Stimulated activated CD4-positive, alpha-beta T cell treated with anti-CD3 and anti-CD28 coated beads, Interleukin-12 subunit alpha, Interleukin-12 subunit beta, amount 100 ng/mL, for 48 hours (primary cell): Measurements from ENCODE around the gene PPP2R3B.
"Not testable (repeated sequence)": the region's sequence is repeated elsewhere in the genome, so short reads cannot be mapped to it uniquely, and the experiment has no call there.

Experiments used
- DNase-seq, 3 donors: peaks; one replicate each; pipeline ENCODE4 v3.0.0-alpha.2; 2020; ENCODE audit warnings: low read depth in 2 of 3, low spot score in 1 of 3

The PPP2R3B gene

DNA sequence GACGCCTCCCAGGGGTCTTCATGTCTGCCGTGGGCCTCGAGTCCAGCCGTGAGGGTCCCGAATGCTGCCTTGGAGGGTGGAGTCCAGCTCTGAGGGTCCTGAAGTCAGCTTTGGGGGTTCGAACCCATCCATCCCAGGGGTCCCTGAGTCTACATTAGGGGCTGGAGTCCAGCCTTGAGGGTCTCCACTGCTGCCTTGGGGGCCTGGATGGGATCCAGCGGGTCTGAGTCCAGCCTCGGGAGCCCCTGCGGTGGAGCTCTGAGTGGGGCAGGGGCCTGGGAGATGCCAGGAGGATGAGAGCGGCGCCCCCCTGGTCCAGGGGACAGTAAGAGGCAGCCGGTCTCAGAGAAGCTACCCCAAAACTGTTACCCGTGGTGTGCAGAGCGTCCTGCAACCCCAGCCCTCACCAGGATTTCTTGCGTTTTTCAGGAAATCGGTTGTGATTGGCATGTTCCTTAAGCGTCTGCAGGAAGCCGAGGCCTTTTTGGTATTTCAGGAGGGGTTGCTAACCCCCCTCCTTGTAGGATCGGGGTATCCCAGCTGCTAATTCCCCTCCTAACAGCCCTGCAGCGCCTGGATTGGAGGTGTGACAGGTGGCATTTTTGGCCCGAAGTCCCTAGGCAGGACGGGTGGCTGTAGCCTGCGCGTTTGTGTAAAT lies 66.5 kb downstream of the PPP2R3B start:
- no peak for DNase-seq

DNA sequence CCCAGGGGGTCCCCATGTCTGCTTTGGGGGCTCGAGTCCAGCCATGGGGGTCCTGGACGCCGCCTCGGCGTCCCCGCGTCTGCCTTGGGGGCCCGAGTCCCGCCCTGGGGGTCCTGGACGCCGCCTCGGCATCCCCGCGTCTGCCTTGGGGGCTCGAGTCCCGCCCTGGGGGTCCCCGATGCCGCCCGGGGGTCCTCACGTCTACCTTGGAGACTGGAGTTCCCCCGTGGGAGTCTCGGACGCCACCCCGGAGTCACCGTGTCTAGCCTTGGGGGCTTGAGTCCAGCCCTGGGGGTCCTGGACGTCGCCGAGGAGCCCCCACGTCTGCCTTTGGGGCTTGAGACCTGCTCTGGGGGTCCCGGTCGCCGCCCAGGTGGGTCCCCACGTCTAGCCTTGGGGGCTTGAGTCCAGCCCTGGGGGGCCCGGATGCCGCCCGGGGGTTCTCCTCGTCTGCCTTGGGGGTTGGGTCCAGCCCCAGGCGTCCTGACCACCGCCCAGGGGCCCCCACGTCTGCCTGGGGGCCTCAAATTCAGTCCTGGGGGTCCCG lies 67.1 kb downstream of the PPP2R3B start:
- no peak for DNase-seq

DNA sequence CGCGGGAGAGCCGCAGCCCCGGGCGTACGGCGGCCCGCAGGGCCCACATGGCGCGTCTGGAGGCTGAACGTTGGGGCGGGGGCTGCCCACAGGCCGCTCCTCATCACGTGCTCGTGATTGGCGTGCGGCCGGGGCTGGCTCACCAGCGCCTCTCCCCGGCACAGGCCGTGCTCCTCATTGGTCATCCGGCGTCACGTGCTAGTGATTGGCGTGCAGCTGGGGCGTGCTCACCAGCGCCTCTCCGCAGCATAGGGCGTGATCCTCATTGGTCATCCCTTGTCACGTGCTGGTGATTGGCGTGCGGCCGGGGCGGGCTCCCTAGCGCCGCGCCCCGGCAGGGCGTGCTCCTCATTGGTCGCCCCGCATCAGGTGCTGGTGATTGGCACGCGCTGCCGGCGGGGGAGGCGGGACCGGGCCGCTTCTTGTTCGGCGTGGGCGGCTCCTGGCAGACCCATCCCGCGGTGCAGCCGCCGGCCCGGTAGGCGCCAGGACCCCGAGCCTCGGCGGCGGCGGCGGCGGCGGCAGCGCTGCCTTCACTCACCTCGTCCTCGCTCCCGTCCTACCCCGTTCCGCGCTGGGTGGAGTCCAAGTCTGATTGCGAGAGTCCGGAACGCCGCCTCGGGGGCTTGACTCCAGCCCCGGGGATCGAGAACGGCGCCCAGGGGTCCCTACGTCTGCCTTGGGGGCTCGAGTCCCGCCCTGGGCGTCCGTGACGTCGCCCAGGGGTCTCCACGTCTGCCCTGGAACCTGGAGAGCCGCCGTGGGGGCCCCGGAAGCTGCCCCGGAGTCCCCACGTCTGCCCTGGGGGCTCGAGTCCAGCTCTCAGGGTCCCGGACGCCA lies 67.7 kb downstream of the PPP2R3B start, which contains the start of gene GTPBP6:
Gene GTPBP6 (minus strand): TSS at position 58 of the 840 bp plus-strand sequence. CDS start 9 bp downstream, at position 49.
- DNase-seq, result peak; percentile 97 to 98 (median 97)

DNA sequence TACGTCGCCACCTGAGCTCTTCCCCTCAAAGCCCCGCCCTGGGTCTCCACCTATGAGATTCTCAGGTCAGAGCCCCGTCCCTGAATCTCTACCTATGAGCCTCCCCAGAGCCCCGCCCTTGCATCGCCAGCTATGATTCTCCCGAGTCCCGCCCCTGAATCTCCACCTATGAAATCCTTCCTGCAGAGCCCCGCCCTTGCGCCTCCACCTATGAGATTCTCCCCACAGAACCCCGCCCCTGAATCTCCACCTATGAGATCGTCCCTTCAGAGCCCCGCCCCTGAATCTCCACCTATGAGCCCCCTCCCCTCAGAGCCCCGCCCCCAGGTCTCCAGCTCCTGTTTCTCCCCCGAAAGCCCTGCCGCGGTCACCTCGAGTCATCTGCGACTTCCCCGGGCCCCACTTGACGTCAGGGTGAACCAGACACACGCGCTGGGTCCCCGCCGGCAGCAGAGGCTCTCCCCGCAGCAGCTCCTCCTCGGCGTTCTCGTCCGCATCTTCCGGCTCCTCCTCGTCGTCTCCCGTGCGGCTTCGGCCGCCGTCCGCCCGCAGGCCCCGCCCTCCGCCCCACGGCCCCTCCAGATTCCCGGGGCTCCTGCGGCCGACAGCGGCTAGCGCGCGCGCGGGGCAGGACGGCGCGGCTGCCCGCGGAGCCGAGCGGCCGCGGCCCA lies 68.5 kb downstream of the PPP2R3B start:
- peak; percentile 96 to 99 (median 98) for DNase-seq

DNA sequence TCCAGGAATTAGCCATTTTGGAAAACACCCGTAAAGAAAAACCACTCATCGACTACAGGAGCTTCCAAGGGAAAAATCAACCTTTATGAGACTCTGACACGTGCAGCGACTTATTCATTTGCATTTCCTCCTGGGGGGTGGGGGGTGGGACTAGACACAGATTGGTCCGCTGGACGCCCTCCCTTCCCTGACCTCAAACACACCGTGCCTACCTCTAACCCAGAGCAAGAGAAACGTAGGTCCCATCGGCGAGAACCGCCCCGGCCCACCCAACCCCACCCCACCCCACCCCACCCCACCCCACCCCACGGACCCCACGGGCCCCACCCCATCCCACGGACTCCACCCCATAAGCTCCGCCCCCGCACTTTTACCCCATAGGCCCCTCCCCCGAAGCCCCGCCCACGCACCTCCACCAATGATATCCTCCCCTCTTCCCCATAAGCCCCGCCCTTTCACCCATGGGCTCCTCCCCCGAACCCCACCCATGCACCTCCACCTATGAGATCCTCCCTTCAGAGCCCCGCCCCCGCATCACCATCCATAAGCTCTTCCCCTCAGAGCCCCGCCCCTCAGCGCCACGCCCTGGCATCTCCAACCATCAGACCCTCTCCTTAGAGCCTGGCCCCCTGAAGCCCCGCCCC lies 69.2 kb downstream of the PPP2R3B start:
- DNase-seq, result peak in 1 of 3 donors; percentile 95

DNA sequence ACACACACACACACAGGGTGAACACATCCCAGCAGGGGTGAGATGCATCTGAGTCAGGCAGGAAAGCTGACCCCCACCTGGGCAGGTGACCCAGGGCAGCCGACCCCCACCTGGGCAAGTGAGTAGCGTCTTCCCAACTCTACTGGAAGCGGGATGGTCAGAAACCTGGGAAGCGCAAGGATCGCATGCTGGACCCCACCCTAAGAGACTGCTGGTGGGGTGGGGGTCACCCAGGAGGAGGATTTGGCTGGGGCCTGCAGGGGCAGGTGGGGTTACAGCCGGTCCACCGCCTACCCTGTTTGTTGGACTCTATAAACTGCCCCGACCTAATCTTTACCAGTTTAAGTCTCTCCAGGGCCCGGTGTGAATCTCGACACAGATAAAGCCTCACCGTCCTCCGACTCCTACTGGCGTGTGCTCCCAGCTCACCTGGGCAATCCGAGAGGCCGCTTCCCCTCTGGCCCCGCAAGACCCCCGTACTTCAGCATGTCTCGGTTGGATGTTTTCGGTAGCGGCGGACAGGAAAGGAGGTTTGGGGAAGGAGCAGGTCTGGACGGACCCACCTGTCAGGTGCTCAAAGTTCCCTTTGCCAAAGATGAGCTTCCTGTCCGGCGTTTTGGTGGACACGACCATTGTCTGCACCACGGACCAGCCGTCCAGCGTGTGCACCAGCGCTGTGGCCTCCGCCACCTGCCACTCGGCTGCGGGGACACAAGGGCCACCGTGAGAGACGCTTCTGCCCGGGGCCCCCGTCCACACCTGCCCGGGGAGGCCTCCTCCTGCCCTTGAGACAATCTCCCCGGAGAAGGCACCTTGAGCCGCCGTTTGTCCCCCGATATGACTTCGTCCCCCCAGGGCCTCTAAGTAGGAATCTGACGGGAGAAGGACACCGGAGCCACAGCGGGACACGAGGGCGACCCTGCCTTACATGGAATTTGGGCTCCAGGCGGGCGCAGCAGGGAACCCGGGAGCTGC lies 70.1 kb downstream of the PPP2R3B start:
- no peak for DNase-seq

DNA sequence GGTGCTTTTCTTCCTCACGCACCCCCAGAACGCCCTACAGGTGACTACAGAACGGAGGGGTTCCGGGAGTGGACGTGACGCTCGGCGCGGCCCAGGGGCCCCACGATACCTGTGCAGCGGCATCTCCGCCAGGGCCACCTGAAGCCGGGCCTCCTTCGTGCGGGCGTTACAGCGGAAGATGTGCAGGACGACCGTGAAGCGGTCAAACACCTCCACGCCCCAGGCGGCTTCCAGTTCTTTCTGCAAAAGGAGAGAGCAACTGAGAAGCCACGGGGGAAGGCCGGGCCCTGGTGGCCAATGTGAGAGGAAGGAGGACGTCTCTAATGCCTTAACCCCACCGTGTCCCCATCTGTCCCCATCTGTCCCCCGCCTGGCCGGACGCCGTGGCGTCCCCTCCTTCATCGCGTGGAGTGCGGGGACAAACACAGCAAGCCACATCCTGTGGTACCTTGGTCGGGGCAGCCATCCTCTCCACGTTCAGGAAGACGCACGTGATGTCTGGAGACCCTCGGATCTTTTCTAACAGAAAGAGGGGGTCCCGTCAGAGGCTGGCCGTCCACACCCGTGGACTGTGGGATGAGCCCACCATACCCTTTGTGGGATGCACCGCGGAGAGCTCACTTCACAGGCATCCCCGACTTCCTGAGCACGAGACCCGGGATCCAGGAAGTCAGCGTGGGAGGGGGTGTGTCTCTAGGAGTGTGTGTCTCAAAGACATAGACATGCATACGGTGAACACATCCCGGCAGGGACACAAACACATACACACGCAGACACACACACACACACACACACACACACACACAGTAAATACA lies 71.7 kb downstream of the PPP2R3B start:
- DNase-seq, result no peak

DNA sequence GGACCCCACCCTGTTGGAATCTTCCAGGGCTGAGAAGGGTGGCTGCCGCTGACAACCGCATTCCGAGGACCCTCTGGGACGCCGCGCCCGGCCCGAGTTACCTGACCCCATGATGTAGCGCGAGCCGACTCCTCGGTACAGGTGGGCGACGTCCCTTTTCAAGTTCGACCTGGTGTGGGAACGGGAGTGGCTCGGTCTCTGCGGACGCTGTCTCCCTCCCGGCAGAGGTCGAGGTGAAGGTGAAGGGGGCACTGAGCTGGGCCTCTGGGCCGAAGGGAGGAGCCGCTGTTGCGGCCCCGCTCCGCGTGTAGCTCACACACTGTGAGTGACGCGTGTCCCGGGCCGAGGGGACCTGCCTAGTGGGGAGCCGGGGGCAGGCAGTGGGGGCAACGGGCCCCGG lies 72.7 kb downstream of the PPP2R3B start:
- no peak for DNase-seq

DNA sequence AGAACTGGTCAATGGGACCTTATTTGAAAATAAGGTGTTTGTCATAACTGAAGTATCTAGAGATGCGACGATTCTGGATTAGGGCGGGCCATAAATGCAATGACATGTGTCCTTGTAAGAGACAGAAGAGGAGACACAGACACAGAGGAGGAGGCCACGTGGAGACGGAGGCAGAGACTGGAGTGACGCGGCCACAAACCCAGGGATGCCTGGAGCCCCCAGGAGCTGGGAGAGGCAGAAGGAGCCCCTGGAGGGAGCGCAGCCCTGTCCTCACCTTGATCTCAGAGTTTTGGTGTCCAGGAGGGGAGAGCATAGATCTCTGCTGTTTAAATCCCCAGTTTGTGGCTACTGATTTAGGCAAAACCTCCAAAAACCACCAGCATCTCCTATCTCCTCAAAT lies 73.2 kb downstream of the PPP2R3B start:
- DNase-seq, result no peak

DNA sequence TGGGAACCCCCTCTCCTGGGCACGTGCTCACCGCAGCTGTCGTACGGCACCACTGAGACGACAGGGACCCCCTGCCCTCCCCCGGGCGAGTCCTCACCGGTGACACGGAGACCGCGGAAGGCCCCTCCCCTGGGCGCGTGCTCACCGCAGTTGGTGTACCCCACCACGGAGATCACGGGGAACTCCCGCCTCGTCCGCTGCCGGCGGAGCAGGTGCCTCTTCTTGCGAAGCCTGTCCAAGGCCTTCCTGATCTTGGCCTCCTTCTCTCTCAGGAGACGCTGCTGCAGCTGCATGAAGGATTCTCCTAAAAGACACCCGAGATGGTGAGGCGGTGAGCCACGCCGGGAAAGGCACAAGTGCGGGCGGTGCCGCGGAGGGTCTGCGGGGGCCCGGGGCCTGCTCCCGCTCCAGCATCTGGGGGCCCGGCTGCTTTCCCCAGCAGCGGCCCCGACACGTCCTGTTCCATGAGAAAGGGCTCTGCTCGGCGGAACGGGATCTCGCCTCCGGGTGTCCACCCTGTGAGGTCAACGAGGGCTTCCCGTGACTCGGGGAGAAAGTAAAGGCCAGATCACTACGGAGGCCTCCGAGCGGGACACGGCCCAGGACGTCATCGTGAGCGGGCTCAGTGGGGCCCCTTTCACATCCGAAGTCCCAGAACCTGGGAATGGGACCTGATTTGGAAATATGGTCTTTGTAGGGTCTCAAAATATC lies 73.9 kb downstream of the PPP2R3B start:
- DNase-seq, result no peak

DNA sequence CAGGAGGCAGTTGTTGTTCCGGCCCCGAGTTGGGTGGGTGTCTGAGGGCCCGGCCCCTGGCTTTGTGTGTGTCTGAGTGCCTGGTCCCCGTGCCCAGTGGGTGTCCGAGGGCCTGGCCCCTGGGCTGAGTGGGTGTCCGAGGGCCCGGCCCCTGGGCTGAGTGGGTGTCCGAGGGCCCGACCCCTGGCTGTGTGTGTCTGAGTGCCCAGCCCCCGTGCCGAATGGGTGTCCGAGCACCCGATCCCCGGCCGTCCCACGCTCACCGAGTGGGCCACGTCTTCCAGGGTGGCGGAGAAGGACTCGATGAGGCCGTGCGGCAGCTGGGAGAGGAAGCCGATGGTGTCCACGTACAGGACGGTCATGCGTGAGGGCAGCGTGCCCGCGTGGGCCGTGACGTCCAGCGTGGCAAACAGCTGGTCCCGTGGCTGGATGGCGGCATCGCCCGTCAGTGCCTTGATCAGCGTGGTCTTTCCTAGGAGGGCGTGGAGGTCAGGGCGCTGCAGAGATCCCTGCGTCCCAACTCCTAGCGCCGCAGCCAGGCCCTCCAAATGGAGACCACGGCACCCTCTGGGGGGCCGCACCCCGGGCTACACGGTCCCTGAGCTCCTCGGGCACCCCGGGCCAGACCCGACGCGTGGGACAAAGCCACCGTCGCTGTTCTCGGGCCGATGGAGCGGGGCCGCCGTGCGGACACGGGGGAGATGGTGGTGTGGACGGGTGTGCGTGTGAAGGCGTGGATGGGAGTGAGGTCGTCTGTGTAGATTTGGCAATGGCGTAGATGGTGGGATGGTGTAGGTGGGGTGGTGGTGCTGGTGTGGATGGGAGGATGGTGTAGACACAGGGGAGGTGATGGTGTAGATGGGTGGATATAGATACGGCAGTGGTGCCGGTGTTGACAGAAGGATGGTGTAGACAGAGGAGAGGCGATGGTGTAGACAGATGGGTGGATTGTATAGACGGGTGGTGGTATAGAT lies 75.3 kb downstream of the PPP2R3B start:
- DNase-seq, result no peak

DNA sequence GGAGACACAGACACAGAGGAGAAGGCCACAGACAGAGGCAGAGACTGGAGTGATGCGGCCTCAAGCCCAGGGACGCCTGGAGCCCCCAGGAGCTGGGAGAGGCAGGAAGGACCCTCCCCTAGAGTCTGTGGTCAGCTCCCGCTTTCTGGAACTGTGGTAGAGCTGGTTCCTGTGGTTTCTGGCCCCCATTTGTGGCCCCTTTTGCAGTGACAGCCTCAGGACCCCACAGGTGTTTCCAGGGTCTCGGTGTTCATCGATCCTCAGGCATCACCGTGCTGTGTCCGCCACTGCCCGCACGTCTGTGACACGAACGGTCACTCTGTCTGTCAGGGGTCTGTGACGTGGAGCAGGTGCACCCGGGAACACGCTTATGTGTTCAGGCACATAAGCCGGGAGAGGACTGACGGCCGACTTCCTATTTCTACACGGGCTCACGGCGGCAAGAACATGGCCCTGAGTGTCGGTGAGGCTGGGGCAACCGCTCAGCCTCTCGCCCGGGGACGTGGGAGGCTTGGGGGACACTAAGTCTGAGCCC lies 76.0 kb downstream of the PPP2R3B start:
- DNase-seq, result no peak

DNA sequence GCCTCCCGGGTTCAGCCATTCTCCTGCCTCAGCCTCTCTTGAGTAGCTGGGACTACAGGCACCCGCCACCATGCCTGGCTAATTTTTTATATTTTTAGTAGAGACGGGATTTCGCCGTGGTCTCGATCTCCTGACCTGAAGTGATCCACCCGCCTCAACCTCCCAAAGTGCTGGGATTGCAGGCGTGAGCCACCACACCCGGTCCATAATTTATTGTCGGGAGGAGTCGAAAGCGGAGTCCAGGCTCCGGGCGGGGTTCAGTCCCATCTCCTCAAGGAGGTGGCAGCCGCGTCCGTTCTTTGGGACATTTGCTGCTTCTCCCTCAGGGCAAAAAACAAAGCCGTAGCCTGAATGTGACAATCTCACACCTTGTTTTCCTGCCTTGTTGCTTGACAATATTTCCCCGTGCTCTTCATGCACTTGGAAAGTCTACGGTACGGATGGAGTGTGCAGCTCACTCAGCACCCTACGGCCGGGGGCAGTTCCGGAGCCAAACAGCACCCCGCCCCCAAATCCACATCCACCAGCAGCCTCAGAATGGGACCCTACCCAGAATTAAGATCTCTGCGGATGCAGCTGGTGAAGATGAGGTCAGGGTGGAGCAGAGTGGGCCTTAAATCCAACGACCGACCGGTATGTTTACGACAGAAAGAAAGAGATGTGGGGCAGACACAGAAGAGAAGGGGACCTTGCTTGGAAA lies 77.7 kb downstream of the PPP2R3B start:
- no peak for DNase-seq

DNA sequence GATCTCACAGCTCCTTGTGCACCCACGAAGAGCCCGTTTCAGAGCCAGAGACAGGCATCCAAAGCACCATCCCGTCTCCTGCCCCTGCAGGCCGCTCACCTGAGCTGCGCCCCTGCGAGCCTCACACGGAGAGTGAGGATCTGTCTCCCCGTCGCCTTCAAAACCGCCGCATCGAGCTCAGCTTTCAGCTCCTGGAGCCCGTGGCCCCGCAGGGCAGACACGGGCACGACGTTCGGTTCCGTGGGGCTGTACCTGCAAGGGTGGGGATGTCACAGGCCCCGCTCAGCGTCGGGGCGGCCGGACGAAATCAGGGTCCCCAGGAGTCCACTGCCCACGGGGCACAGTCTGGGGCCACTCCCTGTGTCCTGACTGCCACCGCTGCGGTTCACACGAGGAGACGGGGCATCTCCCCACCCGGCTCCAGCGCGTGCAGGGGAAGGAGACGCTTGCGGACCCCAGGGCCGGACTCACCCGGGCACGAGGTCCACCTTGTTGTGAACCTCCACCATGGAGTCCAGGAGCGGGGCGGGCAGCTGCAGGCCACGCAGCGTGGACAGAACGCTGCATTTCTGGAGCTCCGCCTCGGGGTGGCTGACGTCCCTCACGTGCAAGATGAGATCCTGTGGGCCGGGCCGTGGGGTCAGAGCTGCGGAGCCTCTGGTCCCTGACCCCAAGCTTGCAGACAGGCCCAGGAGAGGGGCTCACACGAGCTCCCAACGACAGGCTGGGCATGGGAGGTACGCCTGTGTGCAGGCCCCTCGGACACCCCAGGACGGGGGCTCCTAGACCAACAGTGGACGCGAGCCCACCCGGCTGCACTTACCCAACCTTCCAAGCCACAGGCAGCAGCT lies 79.2 kb downstream of the PPP2R3B start:
- no peak for DNase-seq

DNA sequence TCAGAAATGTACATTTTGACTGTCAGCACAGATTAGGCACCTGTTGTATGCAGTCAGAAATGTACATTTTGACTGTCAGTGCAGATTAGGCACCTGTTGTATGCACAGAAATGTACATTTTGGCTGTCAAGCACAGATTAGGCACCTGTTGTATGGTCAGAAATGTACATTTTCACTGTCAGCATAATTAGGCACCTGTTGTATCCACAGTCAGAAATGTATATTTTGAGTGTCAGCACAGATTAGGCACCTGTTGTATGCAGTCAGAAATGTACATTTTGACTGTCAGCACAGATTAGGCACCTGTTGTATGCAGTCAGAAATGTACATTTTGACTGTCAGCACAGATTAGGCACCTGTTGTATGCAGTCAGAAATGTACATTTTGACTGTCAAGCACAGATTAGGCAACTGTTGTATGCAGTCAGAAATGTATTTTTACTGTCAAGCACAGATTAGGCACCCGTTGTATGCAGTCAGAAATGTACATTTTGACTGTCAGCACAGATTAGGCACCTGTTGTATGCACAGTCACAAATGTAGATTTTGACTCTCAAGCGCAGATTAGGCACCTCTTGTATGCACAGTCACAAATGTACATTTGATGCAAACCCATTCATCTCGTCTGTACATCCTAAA lies 80.0 kb downstream of the PPP2R3B start:
- DNase-seq, result not testable (repeated sequence)
